Gastroesophageal sphincter (tissue), 3 donors: ENCODE results near the gene MYG1.

ENCODE experiments used
- POLR2AphosphoS5 ChIP-seq: sonication (generic); formaldehyde crosslinking; IDR thresholded peaks from one replicate; pipeline ENCODE4 v1.6.1; 2017; ENCODE audit warnings: antibody characterized with exemption
- TF ChIP-seq, protein P1 (sequence below), 4 experiments: fragments of 200-600 bp in 2 of 4; fragments of 450-650 bp in 2 of 4; sonication (generic) in 1 of 4; IDR thresholded peaks; one replicate each; pipeline ENCODE4 v1.5.1; 2017 to 2019; ENCODE audit warnings: antibody characterized with exemption in 4 of 4, mild to moderate bottlenecking in 2 of 4, moderate library complexity in 2 of 4

GRCh38 chr12:53252349-53252916 is 47.1 kb upstream of the MYG1 start:
- TF ChIP-seq, protein P1, sequence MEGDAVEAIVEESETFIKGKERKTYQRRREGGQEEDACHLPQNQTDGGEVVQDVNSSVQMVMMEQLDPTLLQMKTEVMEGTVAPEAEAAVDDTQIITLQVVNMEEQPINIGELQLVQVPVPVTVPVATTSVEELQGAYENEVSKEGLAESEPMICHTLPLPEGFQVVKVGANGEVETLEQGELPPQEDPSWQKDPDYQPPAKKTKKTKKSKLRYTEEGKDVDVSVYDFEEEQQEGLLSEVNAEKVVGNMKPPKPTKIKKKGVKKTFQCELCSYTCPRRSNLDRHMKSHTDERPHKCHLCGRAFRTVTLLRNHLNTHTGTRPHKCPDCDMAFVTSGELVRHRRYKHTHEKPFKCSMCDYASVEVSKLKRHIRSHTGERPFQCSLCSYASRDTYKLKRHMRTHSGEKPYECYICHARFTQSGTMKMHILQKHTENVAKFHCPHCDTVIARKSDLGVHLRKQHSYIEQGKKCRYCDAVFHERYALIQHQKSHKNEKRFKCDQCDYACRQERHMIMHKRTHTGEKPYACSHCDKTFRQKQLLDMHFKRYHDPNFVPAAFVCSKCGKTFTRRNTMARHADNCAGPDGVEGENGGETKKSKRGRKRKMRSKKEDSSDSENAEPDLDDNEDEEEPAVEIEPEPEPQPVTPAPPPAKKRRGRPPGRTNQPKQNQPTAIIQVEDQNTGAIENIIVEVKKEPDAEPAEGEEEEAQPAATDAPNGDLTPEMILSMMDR (IDR thresholded peaks at IDR 0.05) = no peak
- no peak for TF ChIP-seq POLR2AphosphoS5
